Endometrial microvascular endothelial cells (primary cell): ENCODE results near the gene PDS5A. TPM values are rescaled to one million over a fixed set of nuclear protein-coding genes. Genes with fewer than 3 reads are reported as not detected.
"Not testable (repeated sequence)": the region's sequence is repeated elsewhere in the genome, so short reads cannot be mapped to it uniquely, and the experiment has no call there.

ENCODE experiments used
- in situ Hi-C: cut with HindIII; loops from 2 replicates; pipeline ENCODE4 v1.10.0; 2017; ENCODE audit warnings: low sequenced_read_pairs, low pct_unique_long_range_greater_than_20kb; ENCODE audit errors: inconsistent ontology term
- total RNA-seq: library from RNA; depleted of rRNA; stranded (reverse); fragments of >200 nt; gene quantifications from one replicate; pipeline ENCODE4 v1.2.3, GENCODE V29; 2015; ENCODE audit errors: inconsistent ontology term

The PDS5A gene
- total RNA-seq, 1 donor from 2014 or later = 75.8 TPM

GRCh38 chr4:39922399-39922798 is 55.3 kb downstream of the PDS5A start:
- in situ Hi-C loops = no loop called here

GRCh38 chr4:39913471-39913870 is 64.2 kb downstream of the PDS5A start:
- in situ Hi-C loops = no loop called here

GRCh38 chr4:39910064-39910463 is 67.6 kb downstream of the PDS5A start:
- in situ Hi-C loops = no loop called here

GRCh38 chr4:39908284-39908683 is 69.4 kb downstream of the PDS5A start:
- in situ Hi-C loops = no loop called here

- in situ Hi-C loops = no loop called here
These were observed 72.1 kb downstream of the PDS5A start for GRCh38 chr4:39905656-39906055.

- in situ Hi-C loops = not testable (repeated sequence)
These were observed 72.7 kb downstream of the PDS5A start for GRCh38 chr4:39905019-39905418.

GRCh38 chr4:39900966-39901365 is 76.7 kb downstream of the PDS5A start:
- in situ Hi-C loops = no loop called here

- in situ Hi-C loops = no loop called here
These were observed 78.4 kb downstream of the PDS5A start for GRCh38 chr4:39899291-39899690.

- in situ Hi-C loops = no loop called here
These were observed 79.7 kb downstream of the PDS5A start for GRCh38 chr4:39898015-39898414.

GRCh38 chr4:39893693-39894072 is 84.0 kb downstream of the PDS5A start:
- in situ Hi-C loops = no loop called here

- in situ Hi-C loops = no loop called here
These were observed 84.6 kb downstream of the PDS5A start for GRCh38 chr4:39892988-39893692.

GRCh38 chr4:39889226-39889625 is 88.5 kb downstream of the PDS5A start:
- in situ Hi-C loops = no loop called here

GRCh38 chr4:39888541-39888940 is 89.2 kb downstream of the PDS5A start:
- in situ Hi-C loops = no loop called here

- in situ Hi-C loops = no loop called here
These were observed 94.1 kb downstream of the PDS5A start for GRCh38 chr4:39883646-39884045.

- in situ Hi-C loops = no loop called here
These were observed 95.9 kb downstream of the PDS5A start for GRCh38 chr4:39881789-39882188.

- in situ Hi-C loops = no loop called here
These were observed 99.7 kb downstream of the PDS5A start for GRCh38 chr4:39877971-39878370.

GRCh38 chr4:39873823-39874222 is 103.9 kb downstream of the PDS5A start:
- in situ Hi-C loops = no loop called here

- in situ Hi-C loops = no loop called here
These were observed 112.4 kb downstream of the PDS5A start for GRCh38 chr4:39865280-39865679.

GRCh38 chr4:39864391-39864790 is 113.3 kb downstream of the PDS5A start:
- in situ Hi-C loops = no loop called here

- in situ Hi-C loops = no loop called here
These were observed 116.9 kb downstream of the PDS5A start for GRCh38 chr4:39860804-39861203.

GRCh38 chr4:39855909-39856512 is 121.7 kb downstream of the PDS5A start:
- in situ Hi-C loops = no loop called here
